Uterus (tissue), 4 donors: ENCODE data around the gene DDAH2. TPM values are rescaled to one million over a fixed set of nuclear protein-coding genes. Genes with fewer than 3 reads are reported as not detected.

ENCODE experiments used
- DNase-seq, 2 donors: peaks; one replicate each; pipeline ENCODE4 v3.0.0-alpha.2; 2019 to 2020
- H3K27ac ChIP-seq, 2 donors: fragments of 200-600 bp; sonication (generic); 1 replicate in 1 of 2; 2 replicates in 1 of 2; pipeline ENCODE4 v1.5.1; 2016 to 2018
- H3K27me3 ChIP-seq, 2 donors: fragments of 200-600 bp; sonication (generic); one replicate each; pipeline ENCODE4 v1.5.1; 2018 to 2019; ENCODE audit warnings: control low read depth in 1 of 2
- H3K36me3 ChIP-seq, 2 donors: fragments of 200-600 bp; sonication (generic); one replicate each; pipeline ENCODE4 v1.5.1; 2019; ENCODE audit warnings: control low read depth in 1 of 2
- H3K4me1 ChIP-seq, 2 donors: fragments of 200-600 bp; sonication (generic); one replicate each; pipeline ENCODE4 v1.5.1; 2018 to 2019; ENCODE audit warnings: control low read depth in 1 of 2
- H3K4me3 ChIP-seq, 2 donors: fragments of 200-600 bp; sonication (generic); 1 replicate in 1 of 2; 2 replicates in 1 of 2; pipeline ENCODE4 v1.5.1; 2018 to 2019; ENCODE audit warnings: mild to moderate bottlenecking in 1 of 2
- H3K9me3 ChIP-seq, 2 donors: fragments of 200-600 bp; sonication (generic); one replicate each; pipeline ENCODE4 v1.5.1; 2019; ENCODE audit warnings: control low read depth in 1 of 2
- POLR2A ChIP-seq, 2 donors: fragments of 450-650 bp; IDR thresholded peaks; one replicate each; pipeline ENCODE4 v1.6.1; 2016; ENCODE audit warnings: antibody characterized with exemption in 2 of 2, mild to moderate bottlenecking in 1 of 2, moderate library complexity in 1 of 2
- intact Hi-C: fragments of 100-400 bp; cut with DNase I; formaldehyde crosslinking; loops from one replicate; pipeline ENCODE4 v1.15.1; 2023; ENCODE audit warnings: low total_unique reads
- total RNA-seq, 4 donors: library from RNA; depleted of rRNA in 3 of 4; stranded (reverse); fragments of >200 nt in 3 of 4; gene quantifications; one replicate each; pipeline versions ENCODE4 v1.1.0 to v1.2.4, GENCODE V29; 2014 to 2023
- TF ChIP-seq, protein P1 (sequence below), 4 experiments: fragments of 200-600 bp in 2 of 4; fragments of 450-650 bp in 2 of 4; sonication (generic) in 2 of 4; IDR thresholded peaks; one replicate each; pipeline ENCODE4 v1.5.1; 2016 to 2019; ENCODE audit warnings: antibody characterized with exemption in 4 of 4, mild to moderate bottlenecking in 2 of 4, moderate library complexity in 1 of 4
- donor health status: DM: yes; HTN: yes; CAD: no.

Gene DDAH2
- total RNA-seq, 4 donors from 2014 or later = 97.6 to 240 (median 158) TPM

DNA sequence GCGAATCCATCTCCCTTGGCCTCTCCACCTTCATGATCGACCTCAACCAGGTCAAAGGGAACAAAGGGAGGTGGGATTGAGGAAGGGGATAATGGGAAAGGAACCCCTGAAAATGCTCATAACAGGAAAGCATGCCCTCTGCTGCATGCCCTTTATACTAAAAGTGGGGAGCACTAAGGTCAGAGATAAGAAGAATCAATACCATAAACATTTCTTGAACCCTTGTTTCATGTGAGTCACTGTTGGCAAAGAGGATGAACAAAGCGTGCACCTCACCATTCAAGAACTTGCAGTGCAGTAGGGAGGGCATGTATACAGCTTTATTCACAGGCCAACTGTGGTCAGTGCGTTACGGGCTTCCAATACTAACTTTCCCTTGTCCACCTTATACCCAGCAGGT lies 31.7 kb upstream of the DDAH2 start:
- no peak overlapping the region for H3K27ac ChIP-seq
- intact Hi-C loops = no loop called here
- no peaks in the 10 kb centered on the region for H3K4me1 ChIP-seq
- no peaks in the 10 kb centered on the region for H3K36me3 ChIP-seq
- no peak for DNase-seq
- H3K4me3 ChIP-seq = no peak overlapping the region
- H3K9me3 ChIP-seq = no peaks in the 10 kb centered on the region
- no peaks in the 10 kb centered on the region for H3K27me3 ChIP-seq
- TF ChIP-seq, protein P1, sequence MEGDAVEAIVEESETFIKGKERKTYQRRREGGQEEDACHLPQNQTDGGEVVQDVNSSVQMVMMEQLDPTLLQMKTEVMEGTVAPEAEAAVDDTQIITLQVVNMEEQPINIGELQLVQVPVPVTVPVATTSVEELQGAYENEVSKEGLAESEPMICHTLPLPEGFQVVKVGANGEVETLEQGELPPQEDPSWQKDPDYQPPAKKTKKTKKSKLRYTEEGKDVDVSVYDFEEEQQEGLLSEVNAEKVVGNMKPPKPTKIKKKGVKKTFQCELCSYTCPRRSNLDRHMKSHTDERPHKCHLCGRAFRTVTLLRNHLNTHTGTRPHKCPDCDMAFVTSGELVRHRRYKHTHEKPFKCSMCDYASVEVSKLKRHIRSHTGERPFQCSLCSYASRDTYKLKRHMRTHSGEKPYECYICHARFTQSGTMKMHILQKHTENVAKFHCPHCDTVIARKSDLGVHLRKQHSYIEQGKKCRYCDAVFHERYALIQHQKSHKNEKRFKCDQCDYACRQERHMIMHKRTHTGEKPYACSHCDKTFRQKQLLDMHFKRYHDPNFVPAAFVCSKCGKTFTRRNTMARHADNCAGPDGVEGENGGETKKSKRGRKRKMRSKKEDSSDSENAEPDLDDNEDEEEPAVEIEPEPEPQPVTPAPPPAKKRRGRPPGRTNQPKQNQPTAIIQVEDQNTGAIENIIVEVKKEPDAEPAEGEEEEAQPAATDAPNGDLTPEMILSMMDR (IDR thresholded peaks at IDR 0.05) = no peak
- TF ChIP-seq POLR2A (IDR thresholded peaks at IDR 0.05) = no peak

DNA sequence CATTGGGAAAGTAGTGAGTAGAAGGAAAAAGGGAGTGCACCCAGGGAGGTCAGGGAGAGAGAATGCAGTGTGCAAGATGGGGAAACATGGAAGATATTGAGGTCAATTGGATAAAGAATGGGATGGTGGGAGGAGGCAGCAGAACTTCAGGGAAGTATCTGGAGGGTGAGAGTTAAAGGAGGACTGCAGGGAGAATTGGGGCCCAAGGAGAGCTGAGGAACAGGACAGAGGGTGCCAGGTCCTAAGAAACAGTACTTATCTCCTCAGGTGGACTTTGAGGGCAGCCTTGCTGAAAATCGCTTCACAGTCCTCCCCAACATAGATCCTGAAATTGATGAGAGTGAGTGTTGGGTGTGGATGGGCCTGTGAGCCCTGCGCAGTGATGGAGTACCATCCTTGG lies 29.2 kb upstream of the DDAH2 start:
- Histone ChIP-seq H3K27me3 (no peaks in the 10 kb centered on the region), H3K4me3 (no peak overlapping the region), H3K27ac (no peak overlapping the region), H3K9me3 (no peaks in the 10 kb centered on the region), H3K36me3 (no peaks in the 10 kb centered on the region), H3K4me1 (no peaks in the 10 kb centered on the region)
- intact Hi-C loops = no loop called here
- TF ChIP-seq, protein P1 (IDR thresholded peaks at IDR 0.05) = no peak
- TF ChIP-seq POLR2A (IDR thresholded peaks at IDR 0.05) = no peak
- DNase-seq = no peak

DNA sequence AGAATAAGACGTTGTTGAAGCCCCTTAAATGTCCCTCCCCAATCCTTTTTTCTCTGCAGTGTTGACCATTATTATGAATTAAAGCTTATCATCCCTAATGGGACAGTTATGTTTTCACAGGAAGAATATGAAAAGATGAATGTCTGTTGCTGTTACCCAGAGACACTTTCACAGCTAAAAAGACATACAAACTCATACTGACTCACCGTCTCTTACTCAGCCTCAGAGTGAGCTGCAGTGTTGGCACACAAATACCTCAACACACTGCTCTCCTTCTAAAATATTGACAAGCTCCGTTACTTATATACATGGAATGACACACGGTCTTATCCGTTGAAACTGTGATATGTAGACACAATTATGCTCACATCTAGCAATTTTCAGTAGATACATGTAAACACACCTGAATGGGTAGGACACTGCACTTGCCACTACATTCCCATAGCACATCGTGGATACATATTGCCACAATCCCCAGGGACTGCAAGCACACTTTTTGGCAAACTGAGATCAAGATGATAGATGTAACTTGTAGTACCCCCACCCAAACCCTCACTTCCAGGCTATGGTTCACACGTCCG lies 23.7 kb upstream of the DDAH2 start:
- no peaks in the 10 kb centered on the region for H3K4me1 ChIP-seq
- TF ChIP-seq, protein P1 (IDR thresholded peaks at IDR 0.05) = no peak
- TF ChIP-seq POLR2A (IDR thresholded peaks at IDR 0.05) = no peak
- no peak for DNase-seq
- H3K27ac ChIP-seq = no peak overlapping the region
- no peak overlapping the region for H3K4me3 ChIP-seq
- H3K27me3 ChIP-seq = no peaks in the 10 kb centered on the region
- no peaks in the 10 kb centered on the region for H3K9me3 ChIP-seq
- intact Hi-C loops = no loop called here
- no peaks in the 10 kb centered on the region for H3K36me3 ChIP-seq

DNA sequence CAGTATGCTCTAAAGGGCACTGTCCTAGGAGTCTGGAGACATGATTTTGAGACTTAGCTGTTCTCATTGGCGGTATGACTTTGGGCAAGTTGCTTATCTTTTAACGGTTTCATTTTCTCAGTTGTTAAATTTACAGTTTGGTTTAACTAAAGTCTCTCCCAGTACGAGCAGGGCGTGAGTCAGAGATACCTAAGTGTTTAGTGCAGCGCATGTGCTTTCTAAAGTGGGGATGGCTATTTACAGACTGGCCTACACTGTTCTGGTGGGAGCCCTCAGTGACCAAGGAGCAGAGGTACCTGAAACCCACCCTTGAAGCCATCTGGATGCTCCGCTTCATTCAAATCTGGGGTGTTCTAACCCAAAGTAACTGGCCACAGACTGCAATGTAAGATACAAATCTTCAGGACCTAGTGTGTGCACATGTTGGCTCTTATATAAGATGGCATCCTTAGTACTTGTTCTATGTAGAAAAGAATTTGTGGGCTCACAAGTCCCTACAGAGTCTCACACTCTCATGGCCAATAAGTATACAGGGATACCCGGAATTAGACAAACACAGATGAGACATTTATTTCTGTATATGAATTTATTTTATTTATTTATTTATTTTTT lies 21.4 kb upstream of the DDAH2 start:
- Histone ChIP-seq H3K4me1 (no peaks in the 10 kb centered on the region), H3K27ac (peak overlapping the region; percentile 47 to 69), H3K36me3 (no peaks in the 10 kb centered on the region), H3K9me3 (no peaks in the 10 kb centered on the region), H3K4me3 (no peak overlapping the region), H3K27me3 (no peaks in the 10 kb centered on the region)
- intact Hi-C loops = no loop called here
- DNase-seq = no peak
- no peak for TF ChIP-seq POLR2A (IDR thresholded peaks at IDR 0.05)
- TF ChIP-seq, protein P1 (IDR thresholded peaks at IDR 0.05) = no peak

DNA sequence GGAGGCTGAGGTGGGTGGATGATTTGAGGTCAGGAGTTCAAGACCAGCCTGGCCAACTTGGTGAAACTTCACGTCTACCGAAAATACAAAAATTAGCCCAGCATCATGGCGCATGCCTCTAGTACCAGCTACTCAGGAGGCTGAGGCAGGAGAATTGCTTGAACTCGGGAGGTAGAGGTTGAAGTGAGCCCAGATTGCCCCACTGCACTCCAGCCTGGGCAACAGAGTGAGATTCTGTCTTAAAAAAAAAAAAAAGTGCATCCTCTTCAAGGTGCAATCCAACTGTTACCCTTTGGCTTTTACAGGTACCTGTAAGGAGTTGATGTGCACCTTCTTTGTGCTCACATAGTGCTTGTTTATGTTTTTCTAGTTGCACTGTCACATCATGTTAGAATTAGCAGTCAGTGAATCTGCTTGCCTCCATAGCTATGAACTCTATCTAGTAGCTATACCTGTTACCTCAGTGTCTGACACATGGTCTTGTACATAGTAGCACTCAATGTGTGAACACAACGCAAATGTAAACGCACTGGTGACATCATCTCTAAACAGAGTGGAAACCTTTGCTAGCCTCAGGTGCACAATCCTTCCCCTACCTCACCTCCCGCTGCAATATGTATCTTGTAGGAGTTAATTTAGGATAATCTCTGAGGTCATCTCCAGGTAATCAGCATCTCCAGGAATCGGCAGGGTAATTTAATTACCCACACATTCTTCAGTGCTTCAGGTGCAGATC lies 20.4 kb upstream of the DDAH2 start:
- intact Hi-C loops = no loop called here
- TF ChIP-seq, protein P1 (IDR thresholded peaks at IDR 0.05) = no peak
- no peak for TF ChIP-seq POLR2A (IDR thresholded peaks at IDR 0.05)

More for the DNA sequence above, 20.4 kb upstream of the DDAH2 start:
- H3K36me3 ChIP-seq = no peaks in the 10 kb centered on the region
- peak overlapping the region in 1 of 2 donors; percentile 47 for H3K27ac ChIP-seq
- no peaks in the 10 kb centered on the region for H3K4me1 ChIP-seq
- no peak for DNase-seq
- no peaks in the 10 kb centered on the region for H3K27me3 ChIP-seq
- no peaks in the 10 kb centered on the region for H3K9me3 ChIP-seq
- H3K4me3 ChIP-seq = no peak overlapping the region
